CD4-positive, alpha-beta T cell treated with Interleukin-6 for 4 hours (primary cell): ENCODE results near the gene STIM2.
"Not testable (repeated sequence)": the region's sequence is repeated elsewhere in the genome, so short reads cannot be mapped to it uniquely, and the experiment has no call there.

Source experiments
- DNase-seq: peaks from one replicate; pipeline ENCODE4 v3.0.0-alpha.2; 2020; ENCODE audit warnings: mixed read lengths

STIM2 gene

DNA sequence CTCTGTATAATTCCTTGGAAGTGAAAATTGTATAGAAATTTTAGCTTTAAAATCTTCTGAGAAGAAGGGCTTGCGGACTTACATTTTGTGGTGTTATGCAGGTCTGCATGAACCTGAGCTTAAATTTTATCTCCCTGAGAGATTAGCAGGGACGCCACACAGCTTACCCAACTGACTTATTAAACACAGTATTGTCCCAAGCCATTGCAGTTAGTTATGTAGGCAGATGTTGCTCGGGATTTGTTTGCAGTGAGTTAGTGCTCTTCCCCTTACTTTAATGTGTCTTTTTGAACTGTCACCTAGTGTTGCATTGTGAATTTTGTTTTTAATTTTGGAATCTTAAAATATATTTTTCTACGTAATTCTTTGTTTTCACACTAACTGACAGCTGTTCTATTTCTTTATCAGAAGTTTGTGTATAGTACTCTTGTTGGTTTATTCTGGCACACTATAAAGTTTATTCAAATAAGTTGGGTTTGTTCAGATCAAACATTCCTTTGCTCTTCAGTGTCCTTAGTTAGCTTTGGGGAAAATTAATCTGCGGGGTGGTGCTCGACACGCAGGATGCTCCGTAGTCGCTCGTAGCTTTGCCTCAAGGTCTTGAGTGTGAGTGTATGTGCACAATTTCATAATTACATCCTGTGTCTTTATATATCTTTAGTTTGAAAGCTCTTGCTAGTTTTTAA lies 145.4 kb downstream of the STIM2 start:
- DNase-seq: no peak

DNA sequence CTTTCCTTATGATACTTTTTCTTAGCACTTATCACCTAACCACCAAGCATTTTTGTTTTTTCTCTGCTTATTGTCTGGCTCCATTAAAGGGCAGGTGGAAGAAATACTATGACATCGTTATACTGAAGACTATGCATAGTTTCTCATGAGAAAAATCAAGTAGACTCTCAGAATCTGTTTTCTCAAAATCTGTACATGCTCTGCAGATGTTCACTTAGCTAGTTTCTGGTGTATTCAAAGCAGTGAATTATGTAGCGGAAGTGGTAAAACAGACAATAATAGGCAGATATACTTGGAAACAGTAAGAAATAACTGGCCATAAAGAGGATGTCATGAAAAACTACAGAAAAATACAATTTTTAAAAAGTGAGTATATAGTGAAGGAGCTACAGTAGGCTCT lies 146.0 kb downstream of the STIM2 start:
- no peak for DNase-seq

GRCh38 chr4:27007507-27007906 lies 146.9 kb downstream of the STIM2 start:
- no peak for DNase-seq

DNA sequence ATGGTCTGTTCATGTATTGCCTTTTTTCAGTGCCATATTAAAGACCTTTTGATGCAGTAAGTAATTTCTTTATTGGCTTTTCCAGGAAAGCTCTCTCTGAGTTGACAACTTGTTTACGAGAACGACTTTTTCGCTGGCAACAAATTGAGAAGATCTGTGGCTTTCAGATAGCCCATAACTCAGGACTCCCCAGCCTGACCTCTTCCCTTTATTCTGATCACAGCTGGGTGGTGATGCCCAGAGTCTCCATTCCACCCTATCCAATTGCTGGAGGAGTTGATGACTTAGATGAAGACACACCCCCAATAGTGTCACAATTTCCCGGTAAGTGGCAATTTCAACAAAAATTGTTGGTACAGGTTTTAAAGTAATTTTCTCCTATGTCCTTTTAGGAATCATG lies 148.0 kb downstream of the STIM2 start:
- DNase-seq: no peak

DNA sequence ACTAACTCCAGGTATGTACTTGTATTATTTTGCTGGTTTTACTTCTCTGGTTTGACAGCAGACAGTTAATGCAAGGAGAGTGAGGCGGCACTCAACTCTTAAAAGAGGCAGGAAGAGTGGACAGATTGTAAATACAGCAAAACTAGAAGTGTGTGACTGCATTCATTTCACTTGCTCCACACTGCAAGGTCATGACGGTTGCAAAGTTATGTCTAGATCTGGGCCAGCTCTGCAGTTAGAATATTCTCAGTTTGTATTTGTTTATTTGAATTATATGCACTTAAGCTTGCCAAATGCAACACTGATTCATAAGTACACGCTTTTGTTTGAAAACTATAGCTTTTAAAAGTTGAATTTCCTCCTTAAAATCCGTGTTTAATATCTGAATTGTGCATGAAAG lies 148.9 kb downstream of the STIM2 start:
- no peak for DNase-seq

GRCh38 chr4:27010334-27010940 lies 149.8 kb downstream of the STIM2 start:
- peak; percentile 76 for DNase-seq

GRCh38 chr4:27011401-27011800 lies 150.8 kb downstream of the STIM2 start:
- DNase-seq: no peak

GRCh38 chr4:27013012-27013411 lies 152.4 kb downstream of the STIM2 start:
- DNase-seq: no peak

GRCh38 chr4:27016551-27016950 lies 155.9 kb downstream of the STIM2 start:
- no peak for DNase-seq

GRCh38 chr4:27017623-27018022 lies 157.0 kb downstream of the STIM2 start:
- DNase-seq: no peak

GRCh38 chr4:27018076-27018475 lies 157.4 kb downstream of the STIM2 start:
- no peak for DNase-seq

DNA sequence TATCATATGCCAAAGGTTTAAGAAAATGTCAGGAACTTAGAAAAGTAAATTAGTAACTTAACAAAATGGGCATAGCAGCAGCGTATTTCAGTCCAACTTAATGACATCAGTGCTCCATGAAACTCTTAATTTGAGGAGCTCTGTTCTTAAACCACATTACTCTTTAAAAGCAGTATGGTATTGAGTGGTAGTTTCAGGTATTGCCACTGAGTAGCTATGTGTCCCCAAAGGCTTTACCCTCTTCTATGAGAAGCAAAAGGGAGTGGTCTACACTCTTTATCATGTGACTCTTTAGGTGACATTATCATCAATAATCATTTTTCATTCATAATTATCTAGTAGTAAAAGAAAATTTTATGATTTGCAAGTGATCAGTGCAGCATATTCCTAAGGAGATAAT lies 158.3 kb downstream of the STIM2 start:
- DNase-seq: no peak

- DNase-seq: no peak
Measured at GRCh38 chr4:27019766-27020165, 159.1 kb downstream of the STIM2 start.

DNA sequence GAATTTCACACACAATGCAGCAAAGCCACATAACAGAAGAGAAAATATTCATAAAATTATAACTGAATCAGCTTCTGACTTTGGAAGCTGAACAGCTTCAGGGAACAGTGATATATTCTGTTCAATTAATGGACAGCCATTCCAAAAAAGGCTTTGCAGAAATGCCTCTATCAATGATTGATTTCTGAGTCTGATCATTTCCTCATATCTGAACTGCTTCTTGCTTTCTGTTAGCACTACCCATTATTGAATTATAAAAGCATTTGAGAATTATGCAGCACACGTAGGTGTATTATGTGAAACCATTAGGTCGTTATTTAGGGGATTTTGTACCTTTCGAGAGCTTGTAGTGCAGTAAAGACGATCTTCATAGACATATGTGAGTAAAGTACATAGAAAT lies 159.6 kb downstream of the STIM2 start:
- DNase-seq: no peak

- DNase-seq: no peak
Measured at GRCh38 chr4:27020603-27021002, 160.0 kb downstream of the STIM2 start.

- DNase-seq: no peak
Measured at GRCh38 chr4:27022963-27023362, 162.3 kb downstream of the STIM2 start.

- no peak for DNase-seq
Measured at GRCh38 chr4:27023366-27023765, 162.7 kb downstream of the STIM2 start.

DNA sequence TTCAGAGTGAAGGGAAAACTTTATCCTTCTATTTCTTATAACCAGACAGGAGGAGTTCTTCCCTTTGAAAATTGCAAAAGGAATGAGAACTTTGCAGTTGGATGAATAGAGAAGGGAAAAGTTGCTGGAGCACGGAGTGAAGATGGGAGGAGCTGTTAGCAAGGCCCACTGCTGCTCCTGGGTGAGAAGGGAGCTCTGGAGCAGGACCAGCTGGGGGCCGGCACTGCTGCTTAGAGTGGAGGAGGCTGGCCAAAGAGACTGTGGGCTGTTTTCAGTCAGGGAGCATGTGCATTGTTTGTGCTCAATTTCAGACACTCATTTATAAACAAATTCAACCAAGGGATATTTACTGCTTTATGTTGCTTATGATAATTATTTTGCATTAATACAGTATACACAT lies 164.2 kb downstream of the STIM2 start:
- DNase-seq: no peak

DNA sequence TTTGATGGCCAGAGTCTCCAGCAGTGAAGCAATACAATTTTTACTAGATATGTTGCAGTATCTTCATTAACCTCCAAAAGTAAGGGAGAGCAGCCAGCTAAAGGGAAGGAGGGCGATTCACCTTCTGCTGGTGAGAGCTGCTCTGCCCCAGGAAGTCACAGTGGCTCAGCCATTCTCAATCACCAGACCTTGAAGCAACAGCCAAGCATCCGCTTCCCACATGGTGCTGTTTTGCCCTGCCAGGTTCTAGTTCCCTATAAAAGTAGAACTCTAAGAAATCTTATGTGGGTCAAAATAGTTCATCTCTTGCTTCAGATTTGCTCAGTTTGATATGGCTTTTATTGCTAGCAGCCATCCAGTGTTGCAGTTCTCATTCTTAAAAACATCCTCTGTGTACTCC lies 166.8 kb downstream of the STIM2 start:
- no peak for DNase-seq

- not testable (repeated sequence) for DNase-seq
Measured at GRCh38 chr4:27035127-27035526, 174.5 kb downstream of the STIM2 start.

DNA sequence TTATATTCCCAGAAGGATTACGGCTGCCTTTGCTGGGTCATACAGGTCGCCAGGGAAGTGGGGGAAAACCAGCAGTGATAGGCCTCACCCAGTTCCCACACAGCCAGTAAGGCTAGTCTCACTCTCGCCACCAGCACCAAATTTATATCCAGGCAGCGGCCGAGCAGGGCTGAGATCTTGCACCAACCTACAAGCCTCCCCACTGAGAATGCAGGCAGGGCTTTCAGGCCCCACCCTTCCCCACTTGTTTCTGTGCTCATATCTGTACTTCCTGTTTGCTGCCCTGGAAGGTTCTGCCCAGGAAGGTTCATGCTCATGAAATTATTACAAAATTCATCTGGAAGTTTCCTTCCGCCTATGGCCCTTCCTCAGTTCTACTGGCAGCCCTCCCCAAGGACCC lies 179.7 kb downstream of the STIM2 start:
- DNase-seq: no peak

GRCh38 chr4:27042411-27042810 lies 181.8 kb downstream of the STIM2 start:
- DNase-seq: no peak

- DNase-seq: no peak
Measured at GRCh38 chr4:27043200-27043599, 182.6 kb downstream of the STIM2 start.

- no peak for DNase-seq
Measured at GRCh38 chr4:27046851-27047250, 186.2 kb downstream of the STIM2 start.
